ENCODE measurements around the gene EZH1.
"Not testable (repeated sequence)": the region's sequence is repeated elsewhere in the genome, so short reads cannot be mapped to it uniquely, and the experiment has no call there.

The EZH1 gene

DNA sequence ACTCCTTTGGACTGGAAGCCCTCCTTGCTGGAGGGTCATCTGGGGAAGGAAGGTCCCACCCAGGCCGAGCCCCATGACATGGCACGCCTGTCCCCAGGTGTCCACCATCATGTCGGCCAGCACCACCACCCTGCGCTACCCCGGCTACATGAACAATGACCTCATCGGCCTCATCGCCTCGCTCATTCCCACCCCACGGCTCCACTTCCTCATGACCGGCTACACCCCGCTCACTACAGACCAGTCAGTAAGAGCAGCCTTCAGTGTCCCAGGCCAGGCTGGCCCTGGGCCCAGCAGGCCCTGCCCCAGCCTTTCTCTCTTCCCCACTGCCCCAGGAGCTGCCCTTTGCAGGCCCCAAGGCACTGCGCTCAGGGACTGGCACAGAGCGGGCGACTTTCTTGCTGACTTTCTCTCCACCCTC lies 79.2 kb downstream of the EZH1 start:
- FAIRE-seq, result no peak

DNA sequence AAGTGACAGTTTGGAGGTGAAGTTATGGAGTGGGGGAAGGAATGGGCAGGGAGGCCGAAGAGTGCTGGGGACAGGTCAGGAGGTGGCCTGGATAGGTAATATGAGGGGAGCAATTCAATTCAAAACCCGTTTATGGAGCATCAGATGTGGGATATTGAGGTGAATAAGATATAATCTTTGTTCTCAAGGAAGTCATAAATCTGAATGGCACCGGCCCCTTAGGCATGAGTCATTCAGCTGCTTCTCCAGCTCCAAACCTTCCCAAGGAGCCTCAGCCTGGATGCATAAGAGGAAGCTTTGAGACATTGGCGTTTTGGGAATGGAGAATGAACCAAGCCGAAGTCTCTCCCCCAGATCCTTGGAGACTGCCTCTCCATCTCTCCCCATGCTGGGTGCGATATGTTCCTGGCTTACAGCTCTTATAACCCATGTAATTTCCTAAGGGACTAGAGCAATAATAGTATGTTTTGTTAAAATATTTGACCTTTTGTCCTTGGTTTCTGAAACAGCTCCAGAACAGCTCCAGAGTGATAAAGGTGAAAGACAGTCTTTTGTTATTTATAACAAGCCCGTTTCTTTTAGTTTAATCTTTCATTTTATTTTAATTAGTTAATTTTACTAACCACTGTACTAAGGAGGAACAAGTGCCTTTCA lies 84.0 kb downstream of the EZH1 start:
- no peak for FAIRE-seq

DNA sequence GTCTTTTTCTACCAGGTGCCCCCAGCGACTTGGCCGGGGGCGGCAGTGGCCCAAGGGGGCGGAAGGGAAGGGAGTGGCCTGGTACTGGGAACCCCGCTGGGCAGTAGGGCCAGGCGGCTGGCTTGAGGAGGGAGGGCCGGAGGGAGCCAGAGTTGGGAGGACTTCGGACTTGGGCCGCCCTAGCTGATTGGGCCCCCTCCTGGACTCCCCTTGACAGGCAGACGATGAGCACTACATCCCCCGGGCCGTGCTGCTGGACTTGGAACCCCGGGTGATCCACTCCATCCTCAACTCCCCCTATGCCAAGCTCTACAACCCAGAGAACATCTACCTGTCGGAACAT lies 84.9 kb downstream of the EZH1 start:
- FAIRE-seq, result not testable (repeated sequence)

DNA sequence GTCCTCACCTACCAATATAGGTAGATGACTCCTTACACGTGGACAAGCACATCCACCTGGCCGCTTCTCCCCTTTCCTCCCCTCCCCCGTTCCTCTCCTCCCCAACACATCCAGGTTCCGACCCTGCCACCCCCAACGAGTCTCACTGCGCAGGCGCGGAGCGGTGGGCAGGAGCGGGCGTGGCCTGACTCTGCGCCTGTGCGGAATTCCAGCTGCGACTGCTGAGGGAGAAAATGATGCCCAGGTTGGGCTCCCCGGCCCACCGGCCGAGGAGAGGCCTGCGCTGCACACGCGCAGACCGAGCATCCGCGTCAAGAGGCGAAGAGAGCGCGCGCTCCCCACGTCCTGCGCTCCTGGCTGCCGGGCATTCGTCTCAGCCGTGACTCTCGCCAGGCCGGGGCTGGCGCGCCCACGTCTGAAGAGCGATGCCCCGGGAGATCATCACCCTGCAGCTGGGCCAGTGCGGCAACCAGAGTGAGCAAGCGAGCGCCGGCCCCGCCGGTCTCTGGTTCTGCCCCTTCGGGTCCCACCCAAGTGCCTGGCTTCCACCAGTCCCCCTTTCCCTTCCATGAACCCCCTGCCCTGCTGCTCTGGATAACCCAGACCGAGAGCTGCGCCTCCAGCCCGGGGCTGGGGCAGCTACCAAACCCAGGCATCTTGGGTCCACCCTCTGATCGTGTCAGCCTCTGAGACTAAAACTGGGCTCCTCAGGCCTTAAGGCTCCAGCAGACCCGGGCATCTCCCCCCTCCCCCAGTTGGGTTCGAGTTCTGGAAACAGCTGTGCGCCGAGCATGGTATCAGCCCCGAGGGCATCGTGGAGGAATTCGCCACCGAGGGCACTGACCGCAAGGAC lies 85.5 kb downstream of the EZH1 start, which contains the start of gene TUBG2:
Gene TUBG2 (plus strand): TSS at position 206 of the 853 bp plus-strand sequence. CDS start 220 bp downstream, at position 426.
- FAIRE-seq, result no peak

DNA sequence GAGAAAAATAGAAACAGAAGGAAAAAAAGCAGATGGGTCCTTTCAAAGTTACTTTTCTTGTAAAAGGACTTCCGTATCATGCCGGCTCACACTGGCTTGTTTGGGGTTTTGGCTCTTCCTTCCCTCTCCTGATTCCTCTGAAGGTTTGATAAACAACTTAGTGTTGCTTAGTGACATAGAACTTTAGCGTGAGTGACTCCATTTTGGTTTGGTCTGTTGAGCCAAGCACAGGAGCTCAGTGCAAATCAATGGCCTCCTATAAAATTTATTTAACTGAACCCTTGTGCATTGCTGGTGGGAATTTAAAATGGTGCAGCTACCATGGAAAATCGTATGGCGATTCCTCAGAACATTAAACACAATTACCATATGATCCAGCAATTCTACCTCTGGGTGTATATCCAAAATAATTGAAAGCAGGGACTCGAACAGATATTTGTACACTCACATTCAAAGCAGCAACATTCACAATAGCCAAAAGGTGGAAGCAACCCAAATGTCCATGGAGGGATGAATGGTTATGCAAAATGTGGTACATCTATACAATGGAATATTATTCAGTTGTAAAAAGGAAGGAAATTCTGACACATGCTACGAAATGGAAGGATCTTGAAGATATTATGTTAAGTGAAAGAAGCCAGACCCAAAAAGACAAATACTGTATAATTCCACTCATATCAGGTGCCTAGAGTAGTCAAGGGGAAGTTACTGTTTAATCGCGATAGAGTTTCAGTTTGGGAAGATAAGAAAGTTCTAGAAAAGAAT lies 86.8 kb downstream of the EZH1 start:
- FAIRE-seq, result no peak

DNA sequence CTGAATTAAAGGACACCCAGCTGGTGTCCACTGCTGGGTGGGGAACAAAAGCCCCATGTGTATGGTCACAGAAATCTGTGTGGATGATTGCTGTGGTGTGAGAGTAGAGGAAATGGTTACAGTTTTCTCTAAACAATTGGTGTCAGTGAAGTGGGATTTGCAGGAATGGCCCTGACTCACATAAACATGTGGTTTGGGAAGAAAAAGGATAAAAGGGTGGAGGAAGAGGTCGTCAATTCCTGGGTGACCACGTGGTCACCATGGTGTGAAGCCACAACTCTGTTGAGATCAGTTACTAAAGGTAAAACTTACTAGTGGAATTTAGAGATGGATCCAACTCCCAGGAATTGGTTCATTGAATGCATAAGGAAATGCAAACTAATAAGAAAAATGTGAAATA lies 89.3 kb downstream of the EZH1 start:
- FAIRE-seq, result no peak

DNA sequence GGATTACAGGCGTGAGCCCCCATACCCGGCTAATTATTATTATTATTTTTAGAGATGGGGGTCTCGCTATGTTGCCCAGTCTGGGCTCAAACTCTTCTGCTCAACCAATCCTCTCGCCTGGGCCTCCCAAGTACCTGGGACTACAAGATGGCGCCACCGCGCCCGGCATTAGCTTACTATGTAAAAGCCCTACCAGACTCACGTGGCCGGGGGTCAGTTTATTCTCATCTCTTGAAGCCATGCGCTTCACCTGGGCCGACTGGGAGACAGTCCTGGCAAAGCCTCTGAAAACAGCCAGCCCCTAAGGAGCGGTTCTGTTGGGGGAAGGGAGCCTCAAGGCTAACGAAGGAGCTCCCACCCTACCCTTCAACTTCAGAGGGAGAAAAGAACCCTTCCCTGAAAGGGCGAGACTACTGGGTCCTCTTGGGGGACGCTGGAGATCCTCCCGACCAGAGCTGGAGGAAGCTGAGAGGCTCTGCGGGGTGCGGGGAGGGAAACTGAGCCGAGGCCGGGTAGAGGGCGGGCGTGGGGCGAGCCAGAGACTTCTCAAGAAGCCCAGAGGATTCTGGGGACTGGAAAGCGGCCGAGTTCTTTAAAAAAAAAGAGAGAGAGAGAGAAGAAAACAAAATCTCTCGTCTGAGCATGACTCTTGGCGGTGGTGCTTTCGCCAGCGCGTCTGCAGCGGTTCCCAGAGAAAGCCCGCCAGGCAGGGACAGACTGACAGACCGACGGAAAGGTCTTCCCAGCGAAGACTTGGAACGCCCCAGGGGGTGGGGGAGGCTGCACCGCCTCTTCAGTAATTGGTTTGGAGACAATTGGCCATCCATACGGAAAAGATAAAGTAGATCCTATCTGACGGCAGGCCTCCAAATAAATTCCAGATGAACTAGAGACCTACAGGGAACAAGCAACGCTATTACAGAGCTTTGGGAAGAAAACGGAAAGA lies 91.4 kb downstream of the EZH1 start:
- no peak for FAIRE-seq

DNA sequence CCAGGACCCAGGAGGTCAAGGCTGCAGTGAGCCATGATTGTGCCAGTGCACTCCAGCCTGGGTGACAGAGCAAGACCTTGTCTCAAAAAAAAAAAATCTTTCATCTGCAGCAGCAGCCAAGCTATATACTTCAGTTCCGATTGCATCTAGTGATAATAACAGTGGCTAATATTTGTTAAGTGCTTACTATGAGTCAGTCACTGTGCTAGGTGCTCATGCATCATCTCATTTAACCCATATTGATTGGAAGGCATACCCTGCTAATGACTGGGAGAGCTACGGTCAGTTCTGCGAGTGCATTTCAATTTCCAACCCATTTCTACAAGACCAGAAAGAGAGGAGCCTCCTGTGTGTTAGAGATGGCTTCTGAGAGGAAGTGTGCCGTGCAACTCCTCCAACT lies 93.4 kb downstream of the EZH1 start:
- FAIRE-seq, result no peak
